ENCODE measurements around the gene HPDL.

HPDL gene

GRCh38 chr1:45325851-45326506 lies 716 bp upstream of the HPDL start:
- peak; percentile 4 for DNase-seq

GRCh38 chr1:45327644-45328515 lies 1.2 kb downstream of the HPDL start:
- DNase-seq = peak; percentile 65

- peak; percentile 49 for DNase-seq
Measured at GRCh38 chr1:45328680-45329079, 2.0 kb downstream of the HPDL start.

GRCh38 chr1:45329445-45329844 lies 2.8 kb downstream of the HPDL start:
- no peak for DNase-seq

GRCh38 chr1:45331436-45332345 lies 5.0 kb downstream of the HPDL start:
- no peak for DNase-seq

- no peak for DNase-seq
Measured at GRCh38 chr1:45332346-45332720, 5.6 kb downstream of the HPDL start.

GRCh38 chr1:45334308-45335245 lies 7.9 kb downstream of the HPDL start:
- DNase-seq = peak; percentile 25

- DNase-seq = no peak
Measured at GRCh38 chr1:45335855-45336324, 9.2 kb downstream of the HPDL start.

- no peak for DNase-seq
Measured at GRCh38 chr1:45337630-45338325, 11.1 kb downstream of the HPDL start.

GRCh38 chr1:45339789-45340558 lies 13.3 kb downstream of the HPDL start, which contains the start of the genes MUTYH and TOE1:
TSS of gene MUTYH (minus strand) at chr1:45340440. CDS start at chr1:45334505, 5,935 bp downstream.
TSS of gene TOE1 (plus strand) at chr1:45340170. CDS start at chr1:45340253, 83 bp downstream.
- DNase-seq = peak; percentile 94

GRCh38 chr1:45340816-45341466 lies 14.2 kb downstream of the HPDL start:
- DNase-seq = peak; percentile 40

- no peak for DNase-seq
Measured at GRCh38 chr1:45344499-45344898, 17.8 kb downstream of the HPDL start.

- DNase-seq = no peak
Measured at GRCh38 chr1:45345014-45345413, 18.3 kb downstream of the HPDL start.

GRCh38 chr1:45346473-45346872 lies 19.8 kb downstream of the HPDL start:
- no peak for DNase-seq

GRCh38 chr1:45348020-45348419 lies 21.3 kb downstream of the HPDL start:
- DNase-seq = no peak

- no peak for DNase-seq
Measured at GRCh38 chr1:45348609-45348965, 21.9 kb downstream of the HPDL start.

GRCh38 chr1:45348966-45349677 lies 22.4 kb downstream of the HPDL start:
- DNase-seq = no peak

GRCh38 chr1:45351508-45351907 lies 24.8 kb downstream of the HPDL start:
- DNase-seq = no peak

GRCh38 chr1:45353685-45354084 lies 27.0 kb downstream of the HPDL start:
- DNase-seq = no peak

Data from NCI-H69 (cell line).